Measurements from ENCODE around the gene PLA2G6. TPM values are rescaled to one million over a fixed set of nuclear protein-coding genes. Genes with fewer than 3 reads are reported as not detected.
A peak's percentile ranks its signal among the peaks of the same experiment; 100 is the strongest.
"Not testable (repeated sequence)": the region's sequence is repeated elsewhere in the genome, so short reads cannot be mapped to it uniquely, and the experiment has no call there.

The PLA2G6 gene
- total RNA-seq, 2 donors from 2014 or later: 13.7 to 14.3 TPM

- no peak for DNase-seq (ENCODE audit: low spot score)
- intact Hi-C loops (cut with DNase I): loop anchor here in 1 of 2 donors (5.0 to 10.0 kb wide), 2 partner anchors 88 to 115 kb away; partner anchors contain the start of genes BAIAP2L2 and CSNK1E
These were observed 18.4 kb upstream of the PLA2G6 start for GRCh38 chr22:38199826-38200559.

GRCh38 chr22:38196791-38197419 is 15.3 kb upstream of the PLA2G6 start:
- intact Hi-C loops (cut with DNase I): no loop called here
- DNase-seq (ENCODE audit: low spot score): peak; percentile 88

- DNase-seq (ENCODE audit: low spot score): peak; percentile 87
- intact Hi-C loops (cut with DNase I): no loop called here
These were observed 11.9 kb upstream of the PLA2G6 start for GRCh38 chr22:38193580-38193979.

DNA sequence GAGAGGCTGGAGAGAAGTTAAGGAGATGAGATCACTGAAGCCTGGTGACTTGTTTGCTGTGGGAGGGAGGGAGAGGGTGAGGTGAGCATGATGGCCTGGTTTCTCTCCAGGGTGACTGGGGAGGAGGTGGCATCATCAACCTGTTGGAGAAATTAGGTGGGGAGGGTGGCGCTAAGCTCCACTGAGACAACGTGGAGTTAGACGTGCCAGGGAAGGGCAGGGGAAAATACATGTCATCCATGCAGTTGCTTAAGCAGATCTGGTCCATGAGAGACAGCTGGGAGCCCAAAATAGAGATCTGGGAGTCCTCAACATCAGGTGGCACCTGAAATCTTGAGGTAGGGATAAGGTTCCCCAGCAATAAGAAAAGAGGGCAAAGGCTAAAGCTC is 10.8 kb upstream of the PLA2G6 start:
- no peak for DNase-seq (ENCODE audit: low spot score)
- intact Hi-C loops (cut with DNase I): no loop called here

DNA sequence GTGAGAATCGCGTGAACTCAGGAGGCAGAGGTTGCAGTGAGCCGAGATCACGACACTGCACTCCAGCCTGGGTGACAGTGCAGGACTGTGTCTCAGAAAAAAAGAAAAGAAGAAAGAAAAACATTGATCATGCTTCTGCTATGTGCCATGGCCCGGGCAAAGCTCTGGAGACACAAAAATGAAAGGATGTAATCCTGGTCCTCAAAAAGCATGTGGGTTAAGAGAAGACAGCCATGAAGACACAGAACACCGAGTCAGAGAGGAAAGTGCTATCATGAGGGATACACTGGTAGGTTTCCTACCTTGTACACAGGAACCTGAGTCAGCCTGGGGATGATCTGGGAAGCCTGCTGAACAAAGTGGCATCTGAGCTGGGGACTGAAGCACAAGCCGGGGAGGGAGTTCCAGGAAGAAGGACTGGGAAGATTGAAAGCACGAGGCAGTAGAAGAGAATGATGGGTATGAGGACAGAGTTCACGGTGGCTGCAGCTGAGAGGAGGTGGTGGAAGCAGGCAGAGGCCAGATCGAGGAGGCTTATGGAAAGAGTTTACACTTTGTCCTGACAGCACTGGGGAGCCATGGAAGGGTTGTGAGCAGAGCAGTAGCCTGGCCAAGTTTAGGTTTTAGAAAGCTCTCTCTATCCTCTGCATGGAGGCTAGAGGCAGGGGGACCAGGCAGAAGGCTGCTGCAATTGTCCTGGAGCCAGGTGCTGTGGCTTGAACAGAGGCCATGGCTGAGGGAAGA is 10.3 kb upstream of the PLA2G6 start:
- intact Hi-C loops (cut with DNase I): no loop called here
- DNase-seq (ENCODE audit: low spot score): no peak

DNA sequence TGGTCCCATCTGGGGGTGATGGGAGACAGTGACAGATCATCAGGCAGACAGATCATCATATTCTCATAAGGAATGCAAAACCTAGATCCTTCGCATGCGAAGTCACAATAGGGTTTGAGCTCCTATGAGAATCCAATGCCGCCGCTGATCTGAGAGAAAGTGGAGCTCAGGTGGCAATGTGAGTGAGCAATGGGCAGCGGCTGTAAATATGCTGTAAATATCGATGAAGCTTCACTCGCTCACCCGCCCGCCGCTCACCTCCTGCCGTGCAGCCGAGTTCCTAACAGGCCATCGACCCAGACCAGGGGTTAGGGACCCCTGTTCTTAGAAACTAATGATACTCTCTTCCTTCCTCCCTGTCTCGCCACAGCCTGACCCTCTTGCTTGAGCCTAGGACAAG is 9.4 kb upstream of the PLA2G6 start:
- no peak for DNase-seq (ENCODE audit: low spot score)
- intact Hi-C loops (cut with DNase I): no loop called here

- intact Hi-C loops (cut with DNase I): no loop called here
These were observed 9.0 kb upstream of the PLA2G6 start for GRCh38 chr22:38190581-38190980.

GRCh38 chr22:38189104-38189503 is 7.5 kb upstream of the PLA2G6 start:
- no peak for DNase-seq (ENCODE audit: low spot score)

More at GRCh38 chr22:38190581-38190980, 9.0 kb upstream of the PLA2G6 start:
- DNase-seq (ENCODE audit: low spot score): peak; percentile 47

DNA sequence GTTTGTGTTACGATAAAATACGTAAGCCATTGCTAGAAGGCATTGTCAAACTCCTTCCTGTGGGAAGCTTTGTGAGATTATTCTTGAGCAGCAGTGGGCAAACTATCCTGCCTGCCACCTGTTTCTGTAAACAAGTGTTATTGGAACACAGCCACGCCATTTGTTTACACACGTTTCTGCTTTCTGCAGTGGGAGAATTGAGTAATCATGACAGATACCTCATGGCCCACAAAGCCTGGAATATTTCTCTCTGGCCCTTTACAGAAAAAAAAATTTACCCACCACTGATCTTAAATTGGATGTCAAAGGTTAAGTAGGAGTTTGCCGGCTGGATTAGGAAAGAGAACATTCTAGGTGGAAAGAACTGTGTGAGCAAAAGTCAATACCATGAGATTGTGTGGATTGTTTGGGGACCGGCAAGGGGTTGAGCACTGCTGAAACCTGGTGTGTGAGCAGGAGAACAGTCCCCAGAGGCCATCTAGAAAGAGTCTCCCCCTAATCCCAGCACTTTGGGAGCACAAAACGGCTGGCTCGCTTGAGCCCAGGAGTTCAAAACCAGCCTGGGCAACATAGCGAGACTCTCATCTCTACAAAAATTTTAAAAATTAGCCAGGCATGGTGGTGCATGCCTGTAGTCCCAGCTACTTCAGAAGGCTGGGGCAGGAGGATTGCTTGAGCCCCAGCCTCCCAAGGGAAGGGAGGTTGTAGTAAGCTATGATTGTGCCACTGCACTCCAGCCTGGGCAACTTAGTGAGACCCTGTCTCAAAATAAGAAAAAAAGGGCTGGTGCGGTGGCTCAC is 6.0 kb upstream of the PLA2G6 start:
- DNase-seq (ENCODE audit: low spot score): no peak
- intact Hi-C loops (cut with DNase I): no loop called here

More at GRCh38 chr22:38189104-38189503, 7.5 kb upstream of the PLA2G6 start:
- intact Hi-C loops (cut with DNase I): no loop called here

DNA sequence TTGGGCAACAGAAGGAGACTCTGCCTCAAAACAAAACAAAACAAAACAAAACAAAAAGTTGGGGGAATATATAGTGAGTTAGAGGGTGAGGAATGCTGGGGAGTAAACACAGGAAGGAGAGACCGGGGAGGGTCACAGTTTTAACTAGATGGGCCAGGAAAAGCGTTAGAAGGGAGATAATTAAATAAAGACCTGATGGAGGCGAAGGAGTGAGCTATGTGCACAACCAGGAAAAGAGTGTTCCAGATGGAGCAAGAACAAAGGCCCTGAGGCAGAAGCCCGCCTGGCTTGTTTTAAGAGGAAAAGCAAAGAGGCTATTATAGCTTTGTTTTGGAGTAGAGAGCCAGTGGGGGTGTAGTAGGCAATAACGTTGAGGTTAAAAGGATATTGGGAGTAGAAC is 4.8 kb upstream of the PLA2G6 start:
- DNase-seq (ENCODE audit: low spot score): no peak
- intact Hi-C loops (cut with DNase I): no loop called here

GRCh38 chr22:38184788-38185187 is 3.2 kb upstream of the PLA2G6 start:
- intact Hi-C loops (cut with DNase I): no loop called here
- DNase-seq (ENCODE audit: low spot score): no peak

DNA sequence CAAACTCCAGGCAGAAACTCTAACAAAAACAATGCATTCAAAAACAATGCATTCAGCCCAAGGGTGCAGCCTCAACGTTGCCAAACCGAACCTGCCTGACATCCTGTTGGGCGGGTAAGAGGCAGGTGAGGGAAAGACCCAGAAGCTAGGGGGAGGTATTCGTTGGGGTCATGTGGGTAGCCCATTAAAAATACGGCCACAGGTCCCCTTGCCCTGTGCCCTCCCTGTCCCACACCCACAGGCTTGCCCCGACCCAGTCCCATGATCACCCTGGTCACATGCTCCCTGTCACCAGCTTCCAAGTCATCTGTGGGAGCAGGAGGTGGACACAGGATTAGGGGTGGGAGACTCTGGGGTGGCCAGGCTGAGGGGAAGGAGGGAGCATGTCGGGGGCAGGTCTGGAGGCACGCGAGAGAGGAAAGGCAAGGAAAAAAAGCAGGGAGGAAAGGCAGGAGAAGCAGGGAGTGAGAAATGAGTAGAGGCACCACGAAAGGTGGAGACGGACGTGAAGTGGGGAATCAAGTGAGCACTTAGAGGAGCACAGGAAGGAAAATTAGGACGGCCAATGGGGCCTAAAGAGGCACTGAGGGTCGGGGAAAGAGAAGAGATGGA is 683 bp downstream of the PLA2G6 start:
- intact Hi-C loops (cut with DNase I): no loop called here

GRCh38 chr22:38178605-38178937 is 3.1 kb downstream of the PLA2G6 start:
- intact Hi-C loops (cut with DNase I); DNase-seq (ENCODE audit: low spot score): not testable (repeated sequence)

More for the DNA sequence above, 683 bp downstream of the PLA2G6 start:
- no peak for DNase-seq (ENCODE audit: low spot score)

- intact Hi-C loops (cut with DNase I): no loop called here
- peak; percentile 47 for DNase-seq (ENCODE audit: low spot score)
These were observed 3.6 kb downstream of the PLA2G6 start for GRCh38 chr22:38177926-38178604.

DNA sequence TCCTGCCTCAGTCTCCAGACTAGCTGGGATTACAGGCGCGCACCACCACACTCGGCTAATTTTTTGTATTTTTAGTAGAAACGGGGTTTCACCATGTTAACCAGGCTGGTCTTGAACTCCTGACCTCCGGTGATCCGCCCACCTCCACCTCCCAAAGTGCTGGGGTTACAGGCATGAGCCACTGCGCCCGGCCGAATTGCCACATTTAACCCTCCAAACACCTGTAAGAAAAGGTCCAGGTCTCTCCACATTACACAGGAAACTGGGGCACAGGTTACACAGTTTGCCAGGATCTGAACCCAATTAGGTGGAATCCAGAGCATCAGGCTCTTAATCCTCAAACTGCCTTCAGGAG is 4.1 kb downstream of the PLA2G6 start:
- DNase-seq (ENCODE audit: low spot score): peak; percentile 45
- intact Hi-C loops (cut with DNase I): not testable (repeated sequence)

DNA sequence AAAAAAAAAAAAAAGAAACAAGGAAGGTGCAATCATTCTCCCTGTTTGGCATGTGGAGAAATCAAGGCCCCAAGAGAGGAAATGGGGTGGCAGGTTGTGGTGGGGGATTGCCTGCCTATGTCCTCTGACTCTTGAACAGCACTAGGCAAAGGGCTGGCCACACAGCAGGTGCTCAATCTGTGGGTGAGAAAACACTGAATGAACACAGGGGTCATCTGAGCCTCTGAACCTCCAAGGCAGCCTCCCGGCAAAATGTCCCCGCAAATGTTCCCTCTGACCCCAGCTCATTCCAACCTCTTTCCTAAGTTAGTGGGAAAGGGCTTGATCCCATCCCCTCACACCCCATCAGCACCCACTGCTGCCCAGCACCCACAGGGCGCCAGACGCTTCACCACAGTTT is 4.6 kb downstream of the PLA2G6 start:
- DNase-seq (ENCODE audit: low spot score): no peak
- intact Hi-C loops (cut with DNase I): no loop called here

- intact Hi-C loops (cut with DNase I): no loop called here
These were observed 5.4 kb downstream of the PLA2G6 start for GRCh38 chr22:38176170-38176741.

More at GRCh38 chr22:38176170-38176741, 5.4 kb downstream of the PLA2G6 start:
- peak; percentile 88 for DNase-seq (ENCODE audit: low spot score)
